ENCODE measurements around the gene ATPAF1.

ATPAF1 gene

DNA sequence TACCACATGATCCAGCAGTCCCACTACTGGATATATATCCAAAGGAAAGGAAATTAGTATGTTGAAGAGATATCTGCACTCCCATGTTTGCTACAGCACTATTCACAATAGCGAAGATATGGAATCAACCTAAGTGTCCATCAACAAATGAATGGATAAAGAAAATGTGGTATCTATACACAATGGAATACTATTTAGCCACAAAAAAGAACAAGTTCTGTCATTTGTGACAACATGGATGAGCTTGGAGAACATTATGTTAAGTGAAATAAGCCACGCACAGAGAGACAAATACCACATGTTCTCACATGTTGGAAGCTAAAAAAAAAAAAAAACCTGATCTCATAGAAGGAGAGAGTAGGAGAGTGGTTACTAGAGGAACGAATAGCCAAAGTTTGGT is 17.7 kb downstream of the ATPAF1 start:
- DNase-seq (ENCODE audit: low read depth) = no peak

GRCh38 chr1:46649764-46650163 is 18.4 kb downstream of the ATPAF1 start:
- DNase-seq (ENCODE audit: low read depth) = no peak

GRCh38 chr1:46647611-46648010 is 20.6 kb downstream of the ATPAF1 start:
- DNase-seq (ENCODE audit: low read depth) = no peak

DNA sequence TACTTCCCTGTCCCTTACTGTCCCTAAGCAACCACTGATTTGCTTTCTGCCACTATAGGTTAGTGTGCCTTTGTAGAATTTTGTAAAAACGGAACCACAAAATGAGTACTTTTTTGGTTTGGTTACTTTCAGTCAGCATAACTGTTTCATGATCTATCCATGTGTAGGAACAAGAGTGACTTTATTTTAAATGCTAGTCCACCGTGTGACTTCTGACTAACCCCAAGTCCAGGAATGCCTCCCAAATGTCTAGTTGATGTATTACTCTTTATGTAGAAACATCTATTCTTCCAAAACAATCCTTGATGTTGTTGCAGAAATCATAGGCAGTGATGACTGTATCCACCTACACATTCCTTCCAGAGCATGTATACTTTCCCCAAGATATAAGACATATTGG is 21.3 kb downstream of the ATPAF1 start:
- no peak for DNase-seq (ENCODE audit: low read depth)

- DNase-seq (ENCODE audit: low read depth) = no peak
Observed at GRCh38 chr1:46646331-46646730, 21.8 kb downstream of the ATPAF1 start.

- no peak for DNase-seq (ENCODE audit: low read depth)
Observed at GRCh38 chr1:46645815-46646214, 22.3 kb downstream of the ATPAF1 start.

GRCh38 chr1:46643368-46643775 is 24.8 kb downstream of the ATPAF1 start:
- DNase-seq (ENCODE audit: low read depth) = peak; percentile 77

DNA sequence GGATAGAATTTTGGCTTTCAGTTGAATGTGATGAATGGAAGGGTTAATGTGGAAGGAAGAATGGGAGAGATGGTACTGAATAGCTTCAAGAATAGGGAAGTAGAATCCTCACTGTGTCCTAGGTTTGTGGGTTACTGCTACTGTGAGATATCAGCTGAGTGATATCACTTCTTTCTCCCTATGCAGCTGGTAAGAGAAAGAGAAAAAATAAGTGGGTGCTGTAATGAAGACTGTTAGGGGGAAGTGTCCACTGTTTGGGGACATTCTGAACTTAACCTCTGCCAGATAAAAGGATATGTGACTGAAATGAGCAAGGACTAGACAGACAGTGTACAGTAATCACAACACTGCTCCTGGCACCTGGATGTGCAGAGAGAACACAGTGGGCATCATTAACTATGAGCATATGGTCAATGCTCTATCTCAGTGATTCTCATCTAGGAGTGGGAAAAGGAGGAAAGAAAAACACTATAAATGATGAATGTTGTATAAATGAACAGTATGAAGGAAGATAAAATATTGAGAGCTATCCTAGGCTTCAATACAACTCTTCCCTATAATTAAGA is 26.0 kb downstream of the ATPAF1 start:
- no peak for DNase-seq (ENCODE audit: low read depth)

DNA sequence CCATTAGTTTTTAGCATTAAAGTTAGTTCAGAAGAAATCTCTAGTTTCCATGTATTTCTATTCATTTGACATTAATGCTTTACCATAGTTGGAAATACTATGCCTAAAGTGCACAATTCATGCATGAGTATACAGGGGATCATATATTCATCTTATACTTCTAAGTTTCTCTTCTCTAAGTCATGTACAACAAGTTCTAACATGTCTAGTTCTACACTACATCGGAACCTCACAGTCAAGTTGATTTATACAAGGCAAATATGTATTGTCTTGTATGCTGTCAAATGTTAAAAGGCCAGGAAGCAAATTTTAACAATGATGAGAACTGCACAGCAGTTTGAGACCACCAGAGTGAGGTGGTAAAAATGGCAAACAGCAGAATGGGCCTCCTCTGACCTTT is 28.6 kb downstream of the ATPAF1 start:
- DNase-seq (ENCODE audit: low read depth) = no peak

DNA sequence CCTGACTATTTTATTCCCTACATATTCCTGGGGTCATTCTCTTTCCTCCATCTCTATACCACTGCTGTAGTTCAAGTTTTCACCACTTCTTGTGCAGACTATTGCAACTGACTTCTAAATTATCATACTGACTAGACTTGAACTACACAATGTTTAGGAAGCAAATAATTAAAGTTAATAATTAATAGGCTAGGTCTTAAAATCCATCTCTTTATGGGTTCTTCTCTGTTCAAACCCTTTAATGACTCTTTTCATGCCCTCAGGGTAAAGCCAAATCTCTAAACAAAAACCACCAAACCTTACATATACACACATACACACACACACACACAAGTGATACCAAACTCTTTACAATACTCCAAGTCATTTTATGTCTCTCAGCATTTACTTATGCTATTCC is 29.2 kb downstream of the ATPAF1 start:
- DNase-seq (ENCODE audit: low read depth) = no peak

DNA sequence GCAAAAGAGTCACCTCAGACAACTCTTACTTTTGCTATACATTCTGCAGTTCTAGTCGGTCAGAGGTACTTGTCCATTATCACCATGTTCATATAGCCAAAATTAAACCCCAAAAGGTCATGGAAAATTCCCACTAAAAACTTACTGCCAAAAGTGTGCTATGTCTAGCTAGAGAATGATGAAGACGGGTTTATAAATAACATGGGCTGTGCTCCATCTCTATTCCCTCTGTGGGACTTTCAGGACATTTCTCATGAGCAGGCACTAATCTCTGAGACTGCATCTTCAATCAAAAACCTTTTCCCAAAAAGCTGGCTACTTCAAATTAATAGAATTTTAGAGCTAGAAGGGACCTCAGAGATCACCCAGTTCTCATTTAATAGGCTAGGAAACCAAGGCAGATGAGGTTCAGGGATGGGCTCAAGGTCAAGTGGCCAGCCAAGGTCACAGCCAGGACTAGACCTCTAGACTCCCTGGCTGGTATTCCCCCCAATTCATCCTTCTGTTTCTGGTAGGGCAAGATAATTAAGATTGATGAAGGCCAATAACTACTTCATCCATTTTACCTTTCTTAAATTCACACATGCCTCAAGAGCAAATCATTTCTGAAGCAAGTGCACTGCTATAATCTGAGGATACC is 30.6 kb downstream of the ATPAF1 start:
- no peak for DNase-seq (ENCODE audit: low read depth)

GRCh38 chr1:46635205-46635604 is 33.0 kb downstream of the ATPAF1 start:
- DNase-seq (ENCODE audit: low read depth) = no peak

- no peak for DNase-seq (ENCODE audit: low read depth)
Observed at GRCh38 chr1:46630719-46631118, 37.4 kb downstream of the ATPAF1 start.

- no peak for DNase-seq (ENCODE audit: low read depth)
Observed at GRCh38 chr1:46623743-46624644, 44.2 kb downstream of the ATPAF1 start.

DNA sequence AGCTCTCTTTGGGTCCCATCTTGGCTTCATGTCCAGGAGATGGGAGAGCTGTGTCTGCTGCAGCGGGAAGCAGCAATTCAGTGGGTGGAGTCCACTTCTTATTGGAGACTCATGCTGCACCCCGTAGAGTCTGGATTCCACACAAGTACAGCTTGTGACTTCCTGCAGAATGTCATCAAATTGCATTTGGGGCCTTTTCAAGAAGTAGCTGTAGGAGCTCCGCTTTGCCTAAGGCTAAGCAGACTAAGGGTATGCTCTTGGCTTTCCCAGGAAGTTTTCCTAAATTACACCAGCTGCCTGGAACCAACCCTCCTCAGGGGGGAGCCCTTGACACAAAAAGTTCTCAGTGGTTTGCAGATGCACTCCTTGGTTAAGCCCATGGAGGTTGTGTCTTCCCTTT is 45.8 kb downstream of the ATPAF1 start:
- DNase-seq (ENCODE audit: low read depth) = no peak

GRCh38 chr1:46621930-46622329 is 46.2 kb downstream of the ATPAF1 start:
- no peak for DNase-seq (ENCODE audit: low read depth)

DNA sequence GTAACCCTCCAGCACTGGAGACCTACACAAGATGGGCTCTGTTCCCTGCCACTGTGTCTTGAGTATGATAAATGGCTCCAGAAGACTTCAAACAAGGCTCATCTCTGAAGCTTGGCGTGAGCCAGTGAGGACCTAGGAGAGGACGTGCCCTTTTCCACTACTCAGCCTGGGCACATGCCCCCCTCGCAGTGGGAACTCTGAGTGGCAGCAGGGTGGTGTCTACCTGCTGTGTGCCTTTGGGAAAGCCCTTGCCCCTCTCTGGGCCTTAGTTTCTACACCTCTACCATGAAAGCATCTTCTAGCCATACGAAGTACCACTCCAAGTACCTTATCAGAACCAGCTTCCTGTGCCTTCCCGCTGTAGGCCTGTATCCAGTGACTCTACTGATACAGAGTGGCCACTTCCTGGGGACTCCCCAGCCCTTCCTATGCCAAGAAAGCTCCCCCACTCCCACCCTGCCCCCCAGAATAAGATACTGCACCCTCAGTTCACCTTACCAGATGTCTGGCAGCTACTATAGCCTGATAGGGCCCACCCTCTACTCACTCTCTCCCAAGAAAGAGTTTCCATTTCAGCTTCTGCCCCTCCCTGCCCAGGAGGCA is 48.4 kb downstream of the ATPAF1 start:
- DNase-seq (ENCODE audit: low read depth) = no peak

DNA sequence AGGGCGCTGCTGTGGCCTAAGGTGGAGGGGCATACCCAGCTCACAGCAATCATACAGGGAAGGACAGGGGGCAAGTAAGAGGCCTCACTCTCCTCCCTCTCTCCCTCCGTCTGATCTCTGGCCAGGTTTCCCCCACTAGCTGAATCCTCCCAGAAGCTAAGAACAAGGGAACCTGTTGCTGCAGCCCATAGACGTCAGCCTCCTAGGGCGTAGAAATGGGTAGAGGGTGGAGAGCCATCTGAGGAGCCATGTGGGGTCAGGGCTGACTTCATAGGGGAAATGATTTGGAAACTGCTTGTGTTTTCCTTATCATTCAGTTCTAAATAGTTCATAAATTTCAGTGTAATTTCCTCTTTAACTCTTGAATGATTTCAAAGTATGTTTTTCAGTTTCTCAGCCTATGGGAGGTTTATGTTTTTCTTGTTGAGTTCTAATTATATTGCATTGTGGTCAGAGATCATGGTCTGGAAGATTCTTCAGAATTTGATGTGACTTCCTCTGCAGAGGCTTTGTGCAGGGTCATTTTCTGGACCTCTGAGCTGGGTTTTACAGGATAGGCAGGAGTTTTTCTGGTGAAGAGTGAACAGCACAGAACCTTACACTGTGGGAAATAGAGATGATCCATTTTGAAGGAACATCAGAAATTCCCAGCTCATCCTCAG is 49.3 kb downstream of the ATPAF1 start:
- no peak for DNase-seq (ENCODE audit: low read depth)

GRCh38 chr1:46617833-46618232 is 50.3 kb downstream of the ATPAF1 start:
- no peak for DNase-seq (ENCODE audit: low read depth)

GRCh38 chr1:46617108-46617800 is 50.9 kb downstream of the ATPAF1 start:
- DNase-seq (ENCODE audit: low read depth) = no peak

GRCh38 chr1:46616277-46617107 is 51.7 kb downstream of the ATPAF1 start, which contains the start of gene MOB3C:
Gene MOB3C (minus strand): TSS chr1:46616811. CDS start chr1:46613321, 3,490 bp downstream.
- no peak for DNase-seq (ENCODE audit: low read depth)
